HG02943 (cell line): ENCODE measurements around the gene CDHR1.

Experiments used
- ATAC-seq: cut with Tn5 transposase; IDR thresholded peaks from one replicate; pipeline ENCODE4 v1.9.1; 2021; ENCODE audit warnings: mild to moderate bottlenecking, low read depth, moderate library complexity; ENCODE audit not compliant: unreplicated experiment

CDHR1 gene

GRCh38 chr10:84224411-84225028 lies 30.2 kb downstream of the CDHR1 start:
- ATAC-seq, result no peak

GRCh38 chr10:84225427-84226173 lies 31.3 kb downstream of the CDHR1 start, which contains the start of gene LRIT2:
LRIT2 (minus strand) TSS chr10:84225544; CDS start chr10:84225520, 24 bp downstream.
- ATAC-seq, result no peak

- ATAC-seq, result no peak
Observed at GRCh38 chr10:84226616-84227015, 32.3 kb downstream of the CDHR1 start.

- ATAC-seq, result no peak
Observed at GRCh38 chr10:84227810-84228209, 33.5 kb downstream of the CDHR1 start.

- ATAC-seq, result no peak
Observed at GRCh38 chr10:84230359-84230758, 36.0 kb downstream of the CDHR1 start.

- ATAC-seq, result no peak
Observed at GRCh38 chr10:84232376-84232775, 38.0 kb downstream of the CDHR1 start.

GRCh38 chr10:84233940-84234339 lies 39.6 kb downstream of the CDHR1 start:
- ATAC-seq, result no peak

- ATAC-seq, result no peak
Observed at GRCh38 chr10:84234479-84234878, 40.1 kb downstream of the CDHR1 start.

GRCh38 chr10:84235096-84235495 lies 40.8 kb downstream of the CDHR1 start:
- no peak for ATAC-seq

GRCh38 chr10:84236807-84237198 lies 42.5 kb downstream of the CDHR1 start:
- ATAC-seq, result no peak

GRCh38 chr10:84237199-84238051 lies 43.1 kb downstream of the CDHR1 start:
- no peak for ATAC-seq

- ATAC-seq, result no peak
Observed at GRCh38 chr10:84238909-84239308, 44.6 kb downstream of the CDHR1 start.

- ATAC-seq, result no peak
Observed at GRCh38 chr10:84241185-84241790, 47.0 kb downstream of the CDHR1 start, which contains the start of gene LRIT1. LRIT1 (minus strand) TSS chr10:84241546; CDS start chr10:84241439, 107 bp downstream.

GRCh38 chr10:84243759-84244158 lies 49.4 kb downstream of the CDHR1 start:
- no peak for ATAC-seq

GRCh38 chr10:84244651-84245270 lies 50.4 kb downstream of the CDHR1 start, which contains the start of gene RGR:
RGR (plus strand) TSS chr10:84245053; CDS start chr10:84245091, 38 bp downstream.
- ATAC-seq, result no peak

GRCh38 chr10:84247496-84247895 lies 53.2 kb downstream of the CDHR1 start:
- no peak for ATAC-seq

GRCh38 chr10:84248794-84249193 lies 54.5 kb downstream of the CDHR1 start:
- ATAC-seq, result no peak

- no peak for ATAC-seq
Observed at GRCh38 chr10:84254552-84255478, 60.5 kb downstream of the CDHR1 start.
